Fibroblast of pulmonary artery (primary cell): ENCODE results near the gene DDIT3.
A peak's percentile ranks its signal among the peaks of the same experiment; 100 is the strongest.

Experiments
- DNase-seq: peaks from one replicate; pipeline ENCODE4 v3.0.0-alpha.2; 2010; ENCODE audit warnings: low read depth
- H3K4me3 ChIP-seq: replicated peaks from 2 replicates; pipeline ENCODE4 v1.5.1; 2011; ENCODE audit warnings: low read depth, mild to moderate bottlenecking, control low read depth, low read length, moderate library complexity
- CTCF ChIP-seq: IDR thresholded peaks from 2 replicates; pipeline ENCODE4 v1.5.1; 2011; ENCODE audit warnings: mild to moderate bottlenecking, control low read depth, low read length, inconsistent platforms; ENCODE audit errors: missing control alignments

Gene DDIT3

GRCh38 chr12:57525615-57526383 is 5.5 kb upstream of the DDIT3 start:
- H3K4me3 ChIP-seq = no peak overlapping the region
- DNase-seq = no peak
- no peak for TF ChIP-seq CTCF

GRCh38 chr12:57524814-57525614 is 4.7 kb upstream of the DDIT3 start:
- TF ChIP-seq CTCF = no peak
- peak overlapping the region; percentile 92 for H3K4me3 ChIP-seq

GRCh38 chr12:57523706-57524614 is 3.6 kb upstream of the DDIT3 start:
- TF ChIP-seq CTCF = no peak
- DNase-seq = no peak
- peak overlapping the region; percentile 92 for H3K4me3 ChIP-seq

More at GRCh38 chr12:57524814-57525614, 4.7 kb upstream of the DDIT3 start:
- DNase-seq = no peak

- H3K4me3 ChIP-seq = peak overlapping the region; percentile 92
- peak; percentile 68 for DNase-seq
- TF ChIP-seq CTCF = no peak
These were observed 2.8 kb upstream of the DDIT3 start for GRCh38 chr12:57522887-57523705.

- TF ChIP-seq CTCF = no peak
- H3K4me3 ChIP-seq = peak within 1 kb of the TSS; percentile 92
- DNase-seq = peak; percentile 93
These were observed 1.9 kb upstream of the DDIT3 start, which contains the start of gene MBD6 for GRCh38 chr12:57522011-57522886. TSS of gene MBD6 (plus strand) at chr12:57522824. CDS start at chr12:57524304, 1,480 bp downstream.
